NCI-H446 treated with DMSO at 0.1 percent for 48 hours (cell line): ENCODE measurements around the gene CARMIL1.
"Not testable (repeated sequence)": the region's sequence is repeated elsewhere in the genome, so short reads cannot be mapped to it uniquely, and the experiment has no call there.

Experiments used
- DNase-seq: peaks from one replicate; lab custom pipeline; 2025; lab: John Stamatoyannopoulos, UW

Gene CARMIL1

DNA sequence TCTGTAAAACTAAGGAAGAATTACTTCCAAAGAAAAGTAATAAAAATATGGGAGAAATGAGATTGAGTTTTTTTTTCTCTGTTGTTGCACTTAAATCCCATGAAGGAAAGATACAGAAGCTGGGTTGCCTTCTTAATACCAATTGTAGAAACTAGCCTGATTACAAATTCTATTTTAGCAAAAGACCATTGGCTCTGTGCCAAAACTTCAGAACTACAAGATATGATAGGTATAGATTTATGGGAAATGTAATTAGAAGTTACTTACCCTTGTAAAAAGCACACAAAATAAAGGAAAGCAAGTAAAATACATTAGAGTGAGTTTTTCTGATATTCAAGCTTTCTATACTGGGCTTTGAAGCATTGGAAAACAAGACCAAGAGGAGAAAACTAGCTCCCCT lies 299.4 kb downstream of the CARMIL1 start:
- no peak for DNase-seq

DNA sequence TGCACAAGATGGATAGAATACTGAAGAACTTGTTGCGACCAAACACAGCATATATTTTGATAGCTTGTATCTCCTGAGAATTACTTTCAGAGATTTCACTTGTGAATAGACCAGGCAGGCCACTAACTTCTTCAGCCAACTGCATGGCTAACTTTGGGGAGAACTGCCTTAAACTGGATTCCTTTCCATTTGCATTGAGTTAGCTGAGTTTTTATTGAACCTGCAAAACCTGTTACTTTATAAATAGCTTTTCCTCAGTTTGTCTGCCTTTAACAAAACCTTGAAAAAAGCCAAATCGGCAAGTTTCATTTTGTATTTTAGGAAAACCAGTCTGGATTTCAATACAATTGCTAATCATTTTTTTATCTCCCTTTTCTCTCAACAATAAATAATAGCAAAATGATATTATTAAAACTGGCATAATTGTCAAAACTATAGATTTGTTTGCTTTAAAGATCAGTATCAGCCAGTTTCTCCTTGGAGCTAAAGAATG lies 300.3 kb downstream of the CARMIL1 start:
- DNase-seq = no peak

DNA sequence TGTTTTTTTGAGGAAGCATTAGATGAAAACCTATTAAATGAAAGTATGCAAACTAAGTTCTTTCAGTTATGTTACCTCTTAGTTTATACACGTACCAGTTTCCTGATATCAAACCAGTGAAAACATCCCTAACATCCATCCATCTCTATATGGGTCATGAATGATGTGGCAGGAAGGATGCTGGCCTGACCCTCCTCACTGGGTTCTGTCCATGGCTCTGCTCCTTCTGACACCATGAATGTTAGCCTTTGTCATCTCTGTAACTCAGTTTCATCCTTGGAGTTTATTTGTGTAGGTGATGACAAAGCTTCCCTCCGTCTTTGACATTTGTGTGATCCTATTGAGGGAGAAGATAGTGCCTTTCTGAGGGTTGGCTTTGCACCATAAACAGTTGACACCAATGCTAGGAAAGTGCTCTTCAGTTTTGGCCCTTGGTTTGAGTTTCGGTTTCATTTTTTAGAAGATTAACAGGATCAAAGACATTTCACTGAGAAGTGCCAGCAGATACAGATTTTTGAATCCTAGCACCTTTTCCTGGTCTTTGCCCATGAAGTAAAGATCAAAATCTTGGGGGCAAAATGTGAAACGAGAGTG lies 300.8 kb downstream of the CARMIL1 start:
- DNase-seq = no peak

DNA sequence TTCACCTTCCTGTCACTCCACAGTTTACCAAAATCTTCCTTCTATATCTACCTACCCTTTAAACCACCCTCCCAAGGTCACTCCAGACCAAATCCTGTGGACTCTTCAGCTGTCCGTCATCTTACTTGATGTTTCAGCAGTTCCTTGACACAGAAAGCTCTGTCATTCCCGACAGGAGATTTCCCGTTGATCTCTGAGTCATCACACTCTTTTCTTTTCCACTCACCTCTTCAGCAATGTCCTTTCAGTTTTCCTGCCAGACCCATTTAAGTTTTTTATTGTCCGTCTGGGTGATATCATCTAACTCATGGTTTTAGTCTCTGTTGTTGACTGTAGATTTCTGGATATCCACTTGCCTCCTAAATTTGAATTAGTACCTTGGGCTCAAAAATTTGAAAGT lies 302.9 kb downstream of the CARMIL1 start:
- no peak for DNase-seq

DNA sequence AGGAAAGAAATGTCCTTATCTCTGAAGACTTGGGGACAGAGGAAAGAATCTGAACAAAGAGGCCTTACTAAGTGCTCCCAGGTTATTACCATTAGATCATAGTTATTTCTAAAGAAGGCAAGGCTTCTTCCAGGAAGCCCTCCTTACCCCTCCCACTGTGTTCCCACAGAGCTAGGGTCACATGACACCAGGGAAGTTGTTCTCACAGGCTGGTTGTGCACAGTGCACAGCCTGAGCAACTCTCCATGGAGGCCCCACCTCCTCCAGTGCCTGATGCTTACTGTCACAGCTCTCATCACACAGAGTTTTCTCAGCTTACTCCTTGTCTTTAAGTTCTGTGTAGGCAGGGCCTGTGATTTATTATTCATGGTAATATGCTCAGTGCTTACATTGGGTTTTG lies 303.9 kb downstream of the CARMIL1 start:
- DNase-seq = no peak

DNA sequence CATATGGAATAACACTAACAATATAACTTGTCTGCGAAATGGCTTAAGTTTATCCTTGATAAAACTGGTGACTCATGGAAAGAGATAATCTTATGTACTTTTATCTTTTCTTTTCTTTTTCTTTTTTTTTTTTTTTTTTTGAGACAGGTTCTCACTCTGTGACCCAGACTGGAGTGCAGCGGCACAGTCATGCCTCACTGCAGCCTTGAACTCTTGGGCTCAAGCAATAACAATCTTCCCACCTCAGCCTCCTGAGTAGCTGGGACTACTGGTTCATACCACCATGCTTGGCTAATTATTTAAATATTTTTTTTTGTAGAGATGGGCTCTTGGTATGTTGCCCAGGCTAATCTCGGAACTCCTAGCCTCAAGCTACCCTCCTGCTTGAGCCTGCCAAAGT lies 304.7 kb downstream of the CARMIL1 start:
- no peak for DNase-seq

DNA sequence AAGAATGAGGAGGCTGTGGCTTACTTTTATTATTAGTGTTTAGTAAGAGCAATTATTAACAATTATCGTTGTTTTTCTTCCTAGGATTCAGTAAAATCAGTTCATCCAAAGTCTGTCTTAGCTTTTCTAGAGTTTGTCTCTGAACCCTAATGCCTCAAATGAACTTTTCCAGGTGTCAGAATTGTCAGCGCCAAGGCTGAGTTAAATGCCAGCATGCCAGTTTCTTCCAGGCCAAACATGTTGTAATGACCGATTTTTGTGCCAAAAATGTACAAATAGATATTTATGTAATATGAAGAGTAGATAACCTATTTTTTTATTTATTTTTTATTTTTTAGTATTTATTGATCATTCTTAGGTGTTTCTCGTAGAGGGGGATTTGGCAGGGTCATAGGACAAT lies 306.1 kb downstream of the CARMIL1 start:
- DNase-seq = no peak

DNA sequence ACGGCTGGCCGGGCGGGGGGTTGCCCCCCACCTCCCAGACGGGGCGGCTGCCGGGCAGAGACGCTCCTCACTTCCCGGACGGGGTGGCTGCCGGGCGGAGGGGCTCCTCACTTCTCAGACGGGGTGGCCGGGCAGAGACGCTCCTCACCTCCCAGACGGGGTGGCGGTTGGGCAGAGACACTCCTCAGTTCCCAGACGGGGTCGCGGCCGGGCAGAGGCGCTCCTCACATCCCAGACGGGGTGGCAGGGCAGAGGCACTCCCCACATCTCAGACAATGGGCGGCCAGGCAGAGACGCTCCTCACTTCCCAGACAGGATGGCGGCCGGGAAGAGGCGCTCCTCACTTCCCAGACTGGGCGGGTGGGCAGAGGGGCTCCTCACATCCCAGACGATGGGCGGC lies 306.9 kb downstream of the CARMIL1 start:
- not testable (repeated sequence) for DNase-seq

DNA sequence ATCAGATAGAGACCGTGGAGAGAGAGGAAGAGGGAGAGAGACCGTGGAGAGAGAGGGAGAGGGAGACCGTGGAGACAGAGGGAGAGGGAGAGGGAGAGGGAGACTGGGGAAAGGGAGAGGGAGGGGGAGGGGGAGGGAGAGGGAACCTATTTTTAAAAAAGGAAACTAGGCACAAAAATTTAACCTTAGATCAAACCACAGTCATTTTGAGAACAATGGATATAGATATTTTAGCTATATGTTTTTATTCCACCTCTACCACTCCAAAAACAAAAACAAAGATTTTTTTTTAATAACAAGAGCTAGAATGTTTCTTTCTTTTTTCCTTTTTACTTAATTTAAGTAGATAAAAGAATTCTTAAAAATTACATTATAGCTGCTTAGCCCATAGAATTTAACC lies 307.8 kb downstream of the CARMIL1 start:
- DNase-seq = no peak

DNA sequence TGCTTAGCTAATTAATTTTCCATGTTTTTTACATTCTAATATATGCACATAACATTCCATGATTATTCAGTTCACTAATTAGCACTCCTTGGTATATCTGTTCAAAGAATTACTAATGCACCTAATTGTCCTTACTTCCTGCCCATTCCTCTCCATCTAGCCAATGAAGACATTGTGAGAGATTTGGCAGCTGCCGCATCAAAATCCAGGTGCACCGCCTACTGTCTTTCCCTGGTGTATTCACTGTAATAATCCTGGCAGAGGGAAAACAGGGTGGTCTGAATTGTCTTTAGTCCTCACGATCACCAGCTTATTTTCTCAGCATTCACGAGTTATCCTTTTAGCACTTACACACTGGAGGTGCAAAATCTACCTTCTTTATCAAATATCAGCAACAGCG lies 311.8 kb downstream of the CARMIL1 start:
- DNase-seq = no peak

DNA sequence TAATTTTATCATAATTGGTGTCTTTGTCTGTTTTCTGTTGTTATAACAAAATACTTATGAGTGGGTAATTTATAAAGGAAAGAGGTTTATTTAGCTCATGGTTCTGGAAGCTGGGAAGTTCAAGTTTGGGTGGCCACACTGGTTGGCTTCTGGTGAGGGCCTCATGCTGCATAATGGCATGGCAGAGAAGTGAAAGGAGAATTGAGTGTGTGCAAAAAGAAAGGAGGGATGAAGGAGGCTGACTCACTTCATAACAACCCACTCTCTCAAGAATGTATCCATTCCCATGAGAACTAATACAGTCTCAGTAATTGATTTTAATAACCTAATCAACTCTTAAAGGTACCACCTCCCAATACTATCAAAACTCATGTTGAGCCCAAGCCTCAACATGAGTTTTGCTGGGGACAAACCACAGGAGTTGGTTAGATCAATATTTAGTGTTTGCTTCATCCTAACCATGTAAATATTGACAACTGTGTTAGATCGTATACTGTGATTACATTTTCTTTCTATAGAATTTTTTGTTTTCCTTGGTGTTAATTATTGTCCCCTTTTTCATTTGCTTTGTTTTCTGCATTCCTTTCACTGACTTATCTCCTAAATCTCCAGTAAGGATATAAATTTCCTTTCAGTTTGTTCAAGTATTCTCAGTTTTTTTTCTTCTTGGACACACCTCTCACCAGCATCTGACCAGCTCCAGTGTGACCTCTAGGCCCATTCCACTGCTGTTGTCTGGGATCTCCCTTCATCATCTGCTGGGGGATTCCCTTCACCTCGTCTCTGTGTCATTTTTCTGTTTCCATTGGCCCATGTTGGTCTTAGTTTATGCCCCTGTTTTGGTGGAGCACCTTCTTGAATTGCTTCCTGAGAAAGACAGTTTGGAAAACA lies 318.0 kb downstream of the CARMIL1 start:
- DNase-seq = no peak

DNA sequence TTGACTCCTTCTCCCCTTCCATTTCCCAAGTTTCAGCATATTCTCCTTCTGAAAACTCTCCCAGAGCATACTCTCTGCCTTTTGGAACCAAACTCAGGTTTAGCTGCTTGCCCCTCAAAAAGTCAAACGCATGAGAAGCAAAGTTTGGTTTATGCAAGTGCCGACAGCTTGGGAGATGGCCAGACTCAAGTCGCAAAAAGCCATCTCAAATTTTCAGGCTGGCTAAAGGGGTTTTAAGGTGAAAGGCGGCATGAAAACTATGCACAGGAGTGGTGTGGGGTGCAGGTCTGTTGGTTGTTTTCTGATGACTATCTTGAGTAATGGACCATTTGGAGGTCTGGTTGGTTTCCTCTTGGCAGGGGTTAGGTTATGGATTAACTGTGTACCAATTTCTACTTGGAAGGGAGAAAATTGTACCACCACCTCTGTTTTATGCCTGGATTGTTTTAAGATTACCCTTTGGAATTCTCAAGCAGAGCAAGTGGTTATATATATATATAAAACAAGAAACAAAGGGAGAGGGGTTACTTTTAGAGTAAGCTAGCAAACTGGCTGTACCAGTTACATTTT lies 320.4 kb downstream of the CARMIL1 start:
- no peak for DNase-seq

DNA sequence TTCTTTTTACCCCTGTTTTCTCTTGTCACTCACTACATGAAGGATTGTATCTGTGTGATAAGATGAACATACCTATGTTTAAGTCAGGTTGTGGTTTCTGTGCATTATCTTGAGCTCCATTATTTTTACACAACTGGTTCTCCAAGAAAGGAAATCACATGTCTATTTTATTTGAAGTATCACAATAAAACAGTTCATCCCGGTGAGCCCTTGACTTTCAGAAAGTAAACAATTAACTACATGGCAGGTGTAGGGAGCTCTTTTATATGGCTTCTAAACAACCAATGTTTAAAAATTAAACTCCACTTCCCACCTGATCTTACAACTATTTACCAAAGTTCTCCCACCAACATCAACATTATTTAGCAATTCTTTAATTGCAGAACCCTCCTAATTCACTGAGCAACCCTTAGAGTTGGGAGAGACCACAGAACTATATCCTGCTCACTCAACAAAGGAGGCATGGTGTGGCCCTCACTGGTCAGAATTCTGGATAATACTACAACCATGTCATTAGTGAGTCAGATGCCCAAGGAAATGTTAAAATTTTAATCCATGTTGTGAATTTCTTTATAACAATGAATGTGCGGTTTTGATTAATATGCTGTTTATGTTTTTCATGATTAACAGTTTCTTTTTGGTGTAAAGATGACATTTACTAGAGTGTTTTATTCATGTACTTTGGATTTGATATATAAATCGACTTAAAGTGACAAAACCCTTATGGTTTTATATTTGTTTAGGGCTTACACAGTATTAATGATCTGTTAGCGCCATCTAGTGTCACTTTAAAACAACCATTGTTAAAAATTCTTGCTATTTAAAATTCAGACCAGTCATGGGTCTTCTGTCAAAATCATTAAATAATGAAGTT lies 322.9 kb downstream of the CARMIL1 start:
- peak; percentile 40 for DNase-seq

DNA sequence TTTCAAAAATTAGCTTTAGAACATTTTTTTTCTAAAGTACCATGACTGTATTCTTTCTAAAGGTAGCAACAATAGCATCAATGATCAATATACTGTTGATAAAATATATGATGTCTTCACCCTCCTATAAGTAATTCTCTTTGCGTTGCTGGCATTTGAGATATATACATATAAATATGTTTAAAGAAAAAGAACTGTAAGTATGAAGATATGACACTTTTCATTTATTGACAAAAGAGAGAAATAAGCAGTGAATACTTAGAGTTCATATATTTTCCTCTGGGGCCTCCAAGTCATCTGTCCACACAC lies 323.5 kb downstream of the CARMIL1 start:
- no peak for DNase-seq

DNA sequence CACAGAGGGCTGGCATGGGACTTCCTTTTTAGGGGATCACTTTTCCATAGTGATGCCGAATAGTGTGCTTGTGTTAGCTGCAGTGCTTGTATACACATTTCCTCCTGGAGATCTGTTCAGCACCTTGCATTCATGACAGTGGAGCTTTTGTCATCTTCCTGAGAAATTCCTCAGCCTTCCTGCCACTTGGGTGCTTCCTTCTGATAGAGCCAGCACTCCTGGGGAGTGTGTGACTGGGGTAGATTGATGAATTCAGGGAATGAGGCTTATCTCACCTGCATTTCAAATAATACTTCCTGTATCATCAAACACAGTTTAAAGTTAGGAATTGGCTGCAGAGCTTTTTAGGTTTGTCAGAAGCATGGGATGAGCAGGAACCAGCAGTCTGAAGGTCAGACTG lies 324.1 kb downstream of the CARMIL1 start:
- no peak for DNase-seq

DNA sequence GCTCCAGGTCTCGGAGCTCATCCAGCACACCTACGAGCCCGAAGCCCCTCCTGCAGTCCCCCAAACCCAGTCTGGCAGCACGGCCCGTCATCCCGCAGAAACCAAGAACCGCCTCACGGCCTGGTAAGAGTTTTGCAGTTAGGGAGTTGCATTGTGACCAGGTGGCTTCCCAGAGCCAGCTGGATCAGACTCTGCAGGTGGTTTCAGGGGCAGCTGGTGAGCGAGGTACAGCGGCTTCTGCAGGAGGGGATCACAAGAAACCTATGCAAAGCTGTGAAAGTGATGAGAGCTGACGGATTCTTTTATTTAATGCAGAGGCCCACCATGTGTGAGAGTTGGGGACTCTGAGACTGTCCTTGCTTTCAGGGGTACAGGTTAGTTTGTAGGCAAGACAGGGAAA lies 327.0 kb downstream of the CARMIL1 start:
- no peak for DNase-seq

DNA sequence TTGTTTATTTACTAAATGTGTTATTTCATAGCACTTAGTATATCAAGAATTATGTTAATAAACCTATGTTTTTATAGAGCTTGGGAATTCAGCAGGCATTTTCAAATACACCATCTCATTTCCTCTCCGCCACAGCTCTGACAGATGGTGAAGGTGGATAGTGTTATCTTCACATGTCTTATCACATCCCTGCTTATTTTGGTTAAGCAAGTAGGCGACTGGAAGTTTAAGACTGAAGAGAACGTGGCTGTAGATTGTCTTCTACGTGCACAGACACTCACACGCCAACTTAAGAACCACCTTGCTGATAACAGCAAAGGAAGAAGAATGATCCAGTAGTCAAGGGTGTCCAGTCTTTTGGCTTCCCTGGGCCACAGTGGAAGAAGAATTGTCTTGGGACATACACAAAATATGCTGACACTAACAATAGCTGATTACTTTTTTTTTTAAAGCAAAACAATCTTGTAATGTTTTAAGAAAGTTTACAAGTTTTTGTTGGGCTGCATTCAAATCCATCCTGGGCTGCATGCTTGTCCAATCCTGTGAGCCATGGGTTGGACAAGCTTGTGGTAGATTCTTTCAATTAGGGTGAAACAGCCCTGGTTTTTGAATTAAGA lies 329.5 kb downstream of the CARMIL1 start:
- DNase-seq = no peak

DNA sequence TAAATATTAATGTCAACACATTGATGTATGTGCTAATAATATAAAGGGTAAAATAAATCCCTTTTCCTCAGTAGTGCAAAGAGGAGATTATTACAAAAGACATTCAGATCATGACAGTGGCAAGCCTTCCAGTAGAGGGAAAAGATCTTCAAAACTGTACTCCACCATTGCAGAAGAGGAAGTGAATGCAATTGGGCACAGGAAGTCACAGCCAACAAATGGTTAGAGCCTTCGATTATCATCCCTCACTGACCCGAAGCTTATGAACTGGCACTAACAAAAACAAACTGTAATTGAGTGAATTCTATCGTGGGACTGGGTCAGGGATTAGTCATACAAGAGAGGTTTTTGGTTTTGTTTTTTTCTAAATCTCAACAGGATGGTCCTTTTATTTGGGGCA lies 333.5 kb downstream of the CARMIL1 start:
- no peak for DNase-seq

DNA sequence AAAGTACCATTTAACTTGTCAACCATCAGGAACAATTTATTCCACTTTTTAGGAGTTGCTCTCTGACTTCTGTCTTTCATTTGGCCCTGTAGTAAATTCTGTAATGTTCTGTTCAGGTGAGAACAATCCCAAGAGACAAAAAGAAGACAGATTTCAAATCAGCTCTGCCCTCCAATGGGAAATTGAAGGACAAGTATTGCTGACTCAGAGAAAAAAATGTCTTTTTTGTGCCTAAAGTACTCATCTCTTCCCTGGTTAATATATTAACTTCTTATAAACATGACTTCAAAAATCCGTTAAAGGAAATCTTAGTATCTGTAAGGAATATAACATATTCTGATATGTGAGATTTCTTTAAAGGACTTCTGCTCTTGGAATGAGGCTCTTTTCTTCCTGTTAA lies 334.2 kb downstream of the CARMIL1 start:
- no peak for DNase-seq

DNA sequence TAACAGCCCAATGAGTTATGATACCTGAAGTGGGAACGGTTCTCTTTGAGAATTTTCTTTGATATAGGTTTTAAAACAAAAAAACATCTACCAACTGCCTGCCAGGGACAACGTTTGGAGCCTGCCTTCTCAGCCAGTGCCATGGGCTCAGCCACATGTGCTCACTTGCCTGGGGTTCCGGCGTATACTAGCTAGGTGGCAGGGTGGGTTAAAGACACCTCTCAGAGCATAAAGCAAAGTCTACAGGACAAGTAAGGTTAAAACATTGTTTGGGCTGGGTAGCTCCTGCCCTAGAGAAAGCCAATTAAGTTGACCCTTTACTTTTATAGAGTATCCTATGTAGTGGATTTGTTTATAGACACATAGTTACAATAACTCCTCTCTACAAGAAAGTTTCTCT lies 334.9 kb downstream of the CARMIL1 start:
- no peak for DNase-seq

DNA sequence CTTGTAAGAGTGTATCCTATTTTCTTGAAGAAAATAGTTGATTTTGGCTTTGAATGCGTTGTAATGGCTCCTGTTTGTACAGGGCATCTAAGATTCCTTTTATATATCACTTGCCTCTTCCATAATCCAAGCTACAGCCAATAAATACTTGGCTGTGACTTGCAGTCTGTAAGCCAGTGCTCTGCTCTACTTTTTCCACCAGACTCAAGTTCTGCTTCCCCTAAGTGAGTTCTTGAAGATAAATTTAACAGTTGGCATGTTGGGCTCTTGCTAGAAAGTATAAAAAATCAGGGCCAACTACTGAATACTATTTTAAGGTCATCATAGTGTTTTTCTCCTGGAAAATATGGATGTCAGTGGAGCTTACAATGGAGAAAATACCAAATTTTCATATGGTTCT lies 336.3 kb downstream of the CARMIL1 start:
- DNase-seq = no peak

DNA sequence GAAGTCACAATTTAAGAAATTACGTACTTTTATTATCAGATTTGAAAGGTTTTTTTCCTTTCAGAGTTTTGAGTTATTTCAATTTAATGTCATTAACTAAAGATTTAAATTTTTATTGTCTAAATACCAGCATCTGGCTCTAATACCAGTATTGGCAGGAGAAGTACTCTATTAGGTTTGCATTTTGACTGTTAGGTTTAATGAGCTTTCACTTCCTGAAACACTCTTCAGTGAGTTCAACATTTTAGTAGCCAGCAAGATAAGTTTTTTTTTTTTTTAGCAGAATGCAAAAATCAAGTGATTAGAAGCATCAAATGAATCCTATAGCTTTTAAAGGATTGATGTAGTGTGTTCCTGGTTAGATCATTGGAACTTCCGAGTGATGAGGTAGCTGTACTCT lies 338.8 kb downstream of the CARMIL1 start:
- no peak for DNase-seq
